ENCODE data around the gene MRPL16.

DNA sequence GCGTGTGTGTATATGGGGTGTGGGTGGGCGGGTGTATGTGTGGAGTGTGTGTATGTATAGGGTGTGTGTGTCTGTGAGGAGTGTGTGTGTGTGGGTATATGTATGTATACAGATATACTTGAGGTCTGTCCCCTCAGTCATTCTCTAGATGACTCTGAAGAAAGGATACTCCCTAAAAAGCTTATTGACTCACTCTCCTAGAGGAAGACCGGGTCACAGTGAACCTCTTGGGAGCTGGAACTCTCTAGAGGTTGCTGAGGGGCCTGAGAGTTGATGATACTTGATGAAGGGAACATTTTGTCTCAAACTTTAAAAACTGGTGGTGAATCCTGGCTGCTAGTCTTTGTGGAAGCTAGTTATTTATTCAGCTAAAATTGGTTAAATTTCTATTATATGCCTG is 40.3 kb downstream of the MRPL16 start:
- no peak for TF ChIP-seq CTCF (IDR thresholded peaks at IDR 0.05)
- TF ChIP-seq POLR2A (IDR thresholded peaks at IDR 0.05): no peak
